Measurements from ENCODE around the gene SYCE1. TPM values are rescaled to one million over a fixed set of nuclear protein-coding genes. Genes with fewer than 3 reads are reported as not detected.
"Not testable (repeated sequence)": the region's sequence is repeated elsewhere in the genome, so short reads cannot be mapped to it uniquely, and the experiment has no call there.

The SYCE1 gene
- total RNA-seq = 0.34 TPM

- no peak for DNase-seq (ENCODE audit: low spot score)
Observed at GRCh38 chr10:133565441-133566294, at the start of gene SYCE1. SYCE1 (minus strand) TSS chr10:133565583; CDS start chr10:133565529, 54 bp downstream.

- DNase-seq (ENCODE audit: low spot score) = no peak
Observed at GRCh38 chr10:133614830-133615580, 49.6 kb upstream of the SYCE1 start.

GRCh38 chr10:133613699-133614098 lies 48.3 kb upstream of the SYCE1 start:
- DNase-seq (ENCODE audit: low spot score) = no peak

- no peak for DNase-seq (ENCODE audit: low spot score)
Observed at GRCh38 chr10:133611079-133611478, 45.7 kb upstream of the SYCE1 start.

- no peak for DNase-seq (ENCODE audit: low spot score)
Observed at GRCh38 chr10:133608855-133609254, 43.5 kb upstream of the SYCE1 start.

GRCh38 chr10:133603434-133603833 lies 38.1 kb upstream of the SYCE1 start:
- not testable (repeated sequence) for DNase-seq (ENCODE audit: low spot score)

GRCh38 chr10:133600657-133601056 lies 35.3 kb upstream of the SYCE1 start:
- no peak for DNase-seq (ENCODE audit: low spot score)

- DNase-seq (ENCODE audit: low spot score) = not testable (repeated sequence)
Observed at GRCh38 chr10:133599869-133600268, 34.5 kb upstream of the SYCE1 start.

- no peak for DNase-seq (ENCODE audit: low spot score)
Observed at GRCh38 chr10:133592716-133593115, 27.3 kb upstream of the SYCE1 start.

- DNase-seq (ENCODE audit: low spot score) = no peak
Observed at GRCh38 chr10:133590970-133591359, 25.6 kb upstream of the SYCE1 start.

- DNase-seq (ENCODE audit: low spot score) = no peak
Observed at GRCh38 chr10:133590226-133590969, 25.0 kb upstream of the SYCE1 start.

GRCh38 chr10:133577037-133577436 lies 11.7 kb upstream of the SYCE1 start:
- DNase-seq (ENCODE audit: low spot score) = not testable (repeated sequence)

- DNase-seq (ENCODE audit: low spot score) = not testable (repeated sequence)
Observed at GRCh38 chr10:133573460-133573859, 8.1 kb upstream of the SYCE1 start.

- DNase-seq (ENCODE audit: low spot score) = not testable (repeated sequence)
Observed at GRCh38 chr10:133572055-133572454, 6.7 kb upstream of the SYCE1 start.

GRCh38 chr10:133569801-133570200 lies 4.4 kb upstream of the SYCE1 start:
- DNase-seq (ENCODE audit: low spot score) = not testable (repeated sequence)

- not testable (repeated sequence) for DNase-seq (ENCODE audit: low spot score)
Observed at GRCh38 chr10:133568831-133569527, 3.6 kb upstream of the SYCE1 start.

GRCh38 chr10:133568287-133568614 lies 2.9 kb upstream of the SYCE1 start:
- DNase-seq (ENCODE audit: low spot score) = no peak

- DNase-seq (ENCODE audit: low spot score) = no peak
Observed at GRCh38 chr10:133567609-133568286, 2.4 kb upstream of the SYCE1 start.

GRCh38 chr10:133567119-133567518 lies 1.7 kb upstream of the SYCE1 start:
- no peak for DNase-seq (ENCODE audit: low spot score)

GRCh38 chr10:133564816-133565215 lies 567 bp downstream of the SYCE1 start:
- DNase-seq (ENCODE audit: low spot score) = no peak

- no peak for DNase-seq (ENCODE audit: low spot score)
Observed at GRCh38 chr10:133559216-133559615, 6.2 kb downstream of the SYCE1 start.

Data from ureter (tissue), 1 donor.